GM03348 (cell line): Measurements from ENCODE around the gene ANKRD13C.
A peak's percentile ranks its signal among the peaks of the same experiment; 100 is the strongest.

Experiments
- DNase-seq: peaks from one replicate; pipeline ENCODE4 v3.0.0; 2012; ENCODE audit warnings: low spot score

ANKRD13C gene

GRCh38 chr1:70220015-70220414, 134.5 kb downstream of the ANKRD13C start:
- DNase-seq = no peak

DNA sequence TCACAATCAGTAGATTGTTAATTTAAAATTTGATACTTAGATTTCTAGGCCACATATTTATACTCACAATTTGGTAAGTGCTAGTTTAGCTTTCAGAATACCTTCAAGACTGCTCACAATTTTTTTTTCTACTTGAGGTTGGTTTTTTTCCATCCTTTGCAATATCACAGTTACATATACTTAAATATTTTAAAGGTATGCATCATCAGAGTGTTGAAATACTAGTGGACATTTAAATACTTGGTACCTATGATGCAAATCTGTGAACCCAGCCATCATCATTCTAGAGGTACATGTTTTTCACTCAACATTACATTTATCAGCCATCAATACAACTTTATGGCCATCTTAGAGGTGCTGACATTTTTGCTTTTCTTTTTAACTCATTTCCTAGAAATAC, 143.0 kb downstream of the ANKRD13C start:
- no peak for DNase-seq

GRCh38 chr1:70210820-70211219, 143.7 kb downstream of the ANKRD13C start:
- DNase-seq = peak; percentile 15
